Loucy (cell line): ENCODE measurements around the gene SH2D4B.

Experiments
- EZH2phosphoT487 ChIP-seq: fragments of 200-600 bp; IDR thresholded peaks from 2 replicates; pipeline ENCODE4 v1.6.1; 2018; ENCODE audit warnings: antibody characterized with exemption, mild to moderate bottlenecking, moderate library complexity, borderline replicate concordance
- TF ChIP-seq, protein P1 (sequence below): fragments of 200-600 bp; sonication (generic); conservative IDR thresholded peaks from 2 replicates; pipeline ENCODE4 v1.5.1; 2014; ENCODE audit warnings: mild to moderate bottlenecking, antibody characterized with exemption, low read length

DNA sequence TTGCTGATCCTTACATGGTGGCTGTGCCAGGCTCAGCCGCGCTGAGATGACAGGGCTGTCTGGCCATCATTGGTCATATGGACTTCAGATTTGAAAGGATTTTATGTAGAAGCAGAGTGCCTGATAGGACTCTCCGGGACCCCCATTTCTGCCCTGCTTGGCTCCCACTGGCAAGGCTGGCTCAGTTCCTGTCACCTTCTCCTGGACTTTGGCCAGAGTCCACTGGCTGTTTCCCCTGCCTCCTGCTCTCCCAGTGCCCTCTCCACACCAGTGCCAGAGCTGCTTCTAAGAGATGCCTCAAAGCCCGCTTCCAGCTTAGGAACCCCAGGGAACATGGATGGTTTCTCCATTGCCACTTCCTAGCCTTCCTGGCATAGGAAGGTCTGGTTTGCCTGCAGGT is 5.1 kb upstream of the SH2D4B start:
- TF ChIP-seq, protein P1, sequence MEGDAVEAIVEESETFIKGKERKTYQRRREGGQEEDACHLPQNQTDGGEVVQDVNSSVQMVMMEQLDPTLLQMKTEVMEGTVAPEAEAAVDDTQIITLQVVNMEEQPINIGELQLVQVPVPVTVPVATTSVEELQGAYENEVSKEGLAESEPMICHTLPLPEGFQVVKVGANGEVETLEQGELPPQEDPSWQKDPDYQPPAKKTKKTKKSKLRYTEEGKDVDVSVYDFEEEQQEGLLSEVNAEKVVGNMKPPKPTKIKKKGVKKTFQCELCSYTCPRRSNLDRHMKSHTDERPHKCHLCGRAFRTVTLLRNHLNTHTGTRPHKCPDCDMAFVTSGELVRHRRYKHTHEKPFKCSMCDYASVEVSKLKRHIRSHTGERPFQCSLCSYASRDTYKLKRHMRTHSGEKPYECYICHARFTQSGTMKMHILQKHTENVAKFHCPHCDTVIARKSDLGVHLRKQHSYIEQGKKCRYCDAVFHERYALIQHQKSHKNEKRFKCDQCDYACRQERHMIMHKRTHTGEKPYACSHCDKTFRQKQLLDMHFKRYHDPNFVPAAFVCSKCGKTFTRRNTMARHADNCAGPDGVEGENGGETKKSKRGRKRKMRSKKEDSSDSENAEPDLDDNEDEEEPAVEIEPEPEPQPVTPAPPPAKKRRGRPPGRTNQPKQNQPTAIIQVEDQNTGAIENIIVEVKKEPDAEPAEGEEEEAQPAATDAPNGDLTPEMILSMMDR, result no peak
- TF ChIP-seq EZH2phosphoT487, result no peak
